HepG2 (cell line): ENCODE data around the gene C1QL4. TPM values are rescaled to one million over a fixed set of nuclear protein-coding genes. Genes with fewer than 3 reads are reported as not detected.

Experiments used
- CREBL2 ChIP-seq: sonication (generic); formaldehyde crosslinking; IDR thresholded peaks from 2 replicates; pipeline ENCODE4 v1.8.1; 2023; ENCODE audit warnings: missing genetic modification reagents, mild to moderate bottlenecking, borderline replicate concordance
- FOXJ3 ChIP-seq: sonication (generic); formaldehyde crosslinking; IDR thresholded peaks from 2 replicates; pipeline ENCODE4 v1.4.0; 2020; ENCODE audit warnings: missing genetic modification reagents, mild to moderate bottlenecking, borderline replicate concordance
- GLMP ChIP-seq: sonication (generic); formaldehyde crosslinking; IDR thresholded peaks from 2 replicates; pipeline ENCODE4 v1.9.0; 2021; ENCODE audit warnings: missing genetic modification reagents, mild to moderate bottlenecking, borderline replicate concordance
- GTF2F1 ChIP-seq: fragments of 150-350 bp; IDR thresholded peaks from 2 replicates; pipeline ENCODE4 v1.6.1; 2014; ENCODE audit warnings: low read length
- HOXA3 ChIP-seq: sonication (generic); formaldehyde crosslinking; IDR thresholded peaks from 2 replicates; pipeline ENCODE4 v1.5.0; 2020; ENCODE audit warnings: missing genetic modification reagents
- MLLT10 ChIP-seq: sonication (generic); formaldehyde crosslinking; IDR thresholded peaks from 2 replicates; pipeline ENCODE4 v1.4.0; 2020; ENCODE audit warnings: missing genetic modification reagents
- NCOR1 ChIP-seq: fragments of 200-600 bp; sonication (generic); IDR thresholded peaks from 2 replicates; pipeline ENCODE4 v1.7.0; 2017; ENCODE audit warnings: antibody characterized with exemption, low read length, borderline replicate concordance
- NFYC ChIP-seq: IDR thresholded peaks from 2 replicates; pipeline ENCODE4 v1.6.1; 2016; ENCODE audit warnings: missing genetic modification reagents, missing compliant biosample characterization
- POGK ChIP-seq: sonication (generic); formaldehyde crosslinking; conservative IDR thresholded peaks from 2 replicates; pipeline ENCODE4 v1.8.0; 2022; ENCODE audit warnings: mild to moderate bottlenecking, moderate library complexity, missing genetic modification reagents
- SMAD1 ChIP-seq: sonication (generic); formaldehyde crosslinking; IDR thresholded peaks from 2 replicates; pipeline ENCODE4 v1.4.0; 2020; ENCODE audit warnings: missing genetic modification reagents, low read depth, mild to moderate bottlenecking, borderline replicate concordance
- SUZ12 ChIP-seq: fragments of 150-350 bp; IDR thresholded peaks from 2 replicates; pipeline ENCODE4 v1.6.1; 2014; ENCODE audit warnings: low read depth, low read length
- ZNF260 ChIP-seq: sonication (generic); formaldehyde crosslinking; IDR thresholded peaks from 2 replicates; pipeline ENCODE4 v1.4.0; 2020; ENCODE audit warnings: missing genetic modification reagents, low read depth, mild to moderate bottlenecking, borderline replicate concordance
- ZNF282 ChIP-seq: fragments of 450-650 bp; IDR thresholded peaks from 2 replicates; pipeline ENCODE4 v1.6.1; 2018; ENCODE audit not compliant: partially characterized antibody
- ZNF354B ChIP-seq: sonication (generic); formaldehyde crosslinking; IDR thresholded peaks from 2 replicates; pipeline ENCODE4 v1.8.0; 2022; ENCODE audit warnings: mild to moderate bottlenecking, missing genetic modification reagents
- ZNF607 ChIP-seq: sonication (generic); formaldehyde crosslinking; IDR thresholded peaks from 2 replicates; pipeline ENCODE4 v1.5.1; 2020; ENCODE audit warnings: missing genetic modification reagents, mild to moderate bottlenecking, borderline replicate concordance
- ZNF670 ChIP-seq: sonication (generic); formaldehyde crosslinking; IDR thresholded peaks from 2 replicates; pipeline ENCODE4 v1.8.0; 2022; ENCODE audit warnings: mild to moderate bottlenecking, missing genetic modification reagents, borderline replicate concordance
- polyA plus RNA-seq, 8 experiments: library from polyadenylated mRNA; depleted of rRNA in 3 of 8; stranded (reverse) in 7 of 8; unstranded in 1 of 8; fragments of >200 nt; fragmentation: Illumina TruSeq in 4 of 8; extraction: Trizol in 4 of 8; gene quantifications; 2 replicates each; pipeline versions ENCODE4 v1.2.1 to v1.2.3, GENCODE V29; 2011 to 2016; ENCODE audit warnings: low read depth in 4 of 8, missing spikeins in 1 of 8, mixed read lengths in 1 of 8; ENCODE audit not compliant: insufficient read depth in 1 of 8
- total RNA-seq, 5 experiments: library from RNA; depleted of rRNA; stranded (reverse); fragments of >200 nt; fragmentation: Illumina TruSeq; extraction: Trizol; gene quantifications; 2 replicates each; pipeline ENCODE4 v1.2.3, GENCODE V29; 2016; ENCODE audit warnings: low read depth in 1 of 5
- TF ChIP-seq, protein P1 (sequence below): sonication (generic); formaldehyde crosslinking; IDR thresholded peaks from 2 replicates; pipeline ENCODE4 v1.4.0; 2020; ENCODE audit warnings: missing genetic modification reagents
- TF ChIP-seq, protein P2 (sequence below): sonication (generic); formaldehyde crosslinking; conservative IDR thresholded peaks from 2 replicates; pipeline ENCODE4 v1.4.0; 2020; ENCODE audit warnings: missing genetic modification reagents
- TF ChIP-seq, protein P3 (sequence below): sonication (generic); formaldehyde crosslinking; IDR thresholded peaks from 2 replicates; pipeline ENCODE4 v1.4.0; 2020; ENCODE audit warnings: low read depth, mild to moderate bottlenecking, missing genetic modification reagents

The C1QL4 gene
- total and polyA plus RNA-seq, 2 of the 13 experiments (the other 11 are each of a cell fraction or from before 2014, with no cell fraction given), result 0.03 TPM; not detected in 1

DNA sequence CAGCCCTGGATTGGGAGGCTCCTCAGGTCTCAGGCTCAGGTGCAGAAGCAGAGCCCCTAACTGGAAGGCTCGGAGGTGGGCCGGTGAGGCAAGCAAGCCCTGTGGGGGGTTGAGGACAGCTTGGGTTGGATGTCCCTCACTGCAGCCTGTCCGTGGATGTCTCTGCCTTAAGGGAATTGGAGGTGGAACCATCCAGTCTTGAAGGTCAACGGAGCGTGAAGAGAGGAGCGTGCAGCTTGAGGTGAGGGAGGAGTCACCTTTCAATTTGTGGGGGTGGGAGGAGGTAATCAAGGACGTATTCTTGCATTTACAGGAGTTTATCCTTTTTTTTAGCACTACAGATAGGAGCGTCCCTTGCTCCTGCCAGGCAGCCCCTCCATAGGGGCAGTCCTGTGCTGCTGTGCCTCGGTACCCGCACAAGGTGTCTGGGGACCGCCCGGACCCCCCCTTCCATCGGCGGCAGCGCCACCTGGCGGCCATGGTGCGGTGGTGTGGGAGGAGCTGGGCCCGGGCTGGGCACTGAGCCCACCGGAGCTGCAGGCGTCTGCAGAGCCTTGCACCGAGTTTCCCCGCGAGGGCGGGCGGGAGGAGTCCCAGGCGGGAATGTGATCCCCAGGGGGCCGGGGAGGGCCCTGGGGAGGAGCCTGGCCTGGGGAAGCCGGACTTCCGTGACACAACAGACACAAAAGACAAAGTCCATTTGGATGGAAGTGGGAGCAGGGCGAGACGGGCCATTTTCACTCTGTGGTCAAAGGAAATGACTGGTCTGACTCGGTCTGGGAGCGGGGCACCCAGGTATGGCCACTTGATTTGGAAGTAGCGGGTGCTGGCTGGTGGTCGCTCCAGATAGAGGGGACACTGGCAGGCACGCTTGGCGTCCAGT is 10.6 kb upstream of the C1QL4 start (continued):
- TF ChIP-seq ZNF670 (CRISPR knock-in tag) (peak; percentile 98), NFYC (CRISPR knock-in tag) (peak; percentile 37), NCOR1 (peak; percentile 79; the same call in 1 of the 2 replicates), POGK (CRISPR knock-in tag) (0 out of 2 replicates have a peak, but pooled peaks have one; percentile 21), FOXJ3 (CRISPR knock-in tag) (peak; percentile 80; the same call in 1 of the 2 replicates), SMAD1 (no peak), MLLT10 (CRISPR knock-in tag) (no peak), ZNF607 (CRISPR knock-in tag) (peak; percentile 77), HOXA3 (CRISPR knock-in tag) (0 out of 2 replicates have a peak, but pooled peaks have one; percentile 78), ZNF260 (CRISPR knock-in tag) (no peak), SUZ12 (no peak), ZNF282 (no peak), ZNF354B (CRISPR knock-in tag) (no peak), GLMP (CRISPR knock-in tag) (no peak), CREBL2 (CRISPR knock-in tag) (no peak), GTF2F1 (peak; percentile 64; the same call in 1 of the 2 replicates)
- TF ChIP-seq, protein P1, sequence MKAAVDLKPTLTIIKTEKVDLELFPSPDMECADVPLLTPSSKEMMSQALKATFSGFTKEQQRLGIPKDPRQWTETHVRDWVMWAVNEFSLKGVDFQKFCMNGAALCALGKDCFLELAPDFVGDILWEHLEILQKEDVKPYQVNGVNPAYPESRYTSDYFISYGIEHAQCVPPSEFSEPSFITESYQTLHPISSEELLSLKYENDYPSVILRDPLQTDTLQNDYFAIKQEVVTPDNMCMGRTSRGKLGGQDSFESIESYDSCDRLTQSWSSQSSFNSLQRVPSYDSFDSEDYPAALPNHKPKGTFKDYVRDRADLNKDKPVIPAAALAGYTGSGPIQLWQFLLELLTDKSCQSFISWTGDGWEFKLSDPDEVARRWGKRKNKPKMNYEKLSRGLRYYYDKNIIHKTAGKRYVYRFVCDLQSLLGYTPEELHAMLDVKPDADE (CRISPR knock-in tag), result peak; percentile 76; the same call in 1 of the 2 replicates
- TF ChIP-seq, protein P2, sequence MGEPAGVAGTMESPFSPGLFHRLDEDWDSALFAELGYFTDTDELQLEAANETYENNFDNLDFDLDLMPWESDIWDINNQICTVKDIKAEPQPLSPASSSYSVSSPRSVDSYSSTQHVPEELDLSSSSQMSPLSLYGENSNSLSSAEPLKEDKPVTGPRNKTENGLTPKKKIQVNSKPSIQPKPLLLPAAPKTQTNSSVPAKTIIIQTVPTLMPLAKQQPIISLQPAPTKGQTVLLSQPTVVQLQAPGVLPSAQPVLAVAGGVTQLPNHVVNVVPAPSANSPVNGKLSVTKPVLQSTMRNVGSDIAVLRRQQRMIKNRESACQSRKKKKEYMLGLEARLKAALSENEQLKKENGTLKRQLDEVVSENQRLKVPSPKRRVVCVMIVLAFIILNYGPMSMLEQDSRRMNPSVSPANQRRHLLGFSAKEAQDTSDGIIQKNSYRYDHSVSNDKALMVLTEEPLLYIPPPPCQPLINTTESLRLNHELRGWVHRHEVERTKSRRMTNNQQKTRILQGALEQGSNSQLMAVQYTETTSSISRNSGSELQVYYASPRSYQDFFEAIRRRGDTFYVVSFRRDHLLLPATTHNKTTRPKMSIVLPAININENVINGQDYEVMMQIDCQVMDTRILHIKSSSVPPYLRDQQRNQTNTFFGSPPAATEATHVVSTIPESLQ (CRISPR knock-in tag), result no peak
- TF ChIP-seq, protein P3, sequence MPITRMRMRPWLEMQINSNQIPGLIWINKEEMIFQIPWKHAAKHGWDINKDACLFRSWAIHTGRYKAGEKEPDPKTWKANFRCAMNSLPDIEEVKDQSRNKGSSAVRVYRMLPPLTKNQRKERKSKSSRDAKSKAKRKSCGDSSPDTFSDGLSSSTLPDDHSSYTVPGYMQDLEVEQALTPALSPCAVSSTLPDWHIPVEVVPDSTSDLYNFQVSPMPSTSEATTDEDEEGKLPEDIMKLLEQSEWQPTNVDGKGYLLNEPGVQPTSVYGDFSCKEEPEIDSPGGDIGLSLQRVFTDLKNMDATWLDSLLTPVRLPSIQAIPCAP (CRISPR knock-in tag), result no peak
